COLO829 (cell line): ENCODE results near the gene DPF3.

Experiments
- DNase-seq: peaks from one replicate; pipeline ENCODE4 v3.0.0; 2012; ENCODE audit warnings: low spot score

The DPF3 gene

GRCh38 chr14:72742838-72743195 is 151.1 kb downstream of the DPF3 start:
- no peak for DNase-seq

GRCh38 chr14:72742118-72742837 is 151.6 kb downstream of the DPF3 start:
- DNase-seq, result no peak

GRCh38 chr14:72741826-72742117 is 152.1 kb downstream of the DPF3 start:
- no peak for DNase-seq

DNA sequence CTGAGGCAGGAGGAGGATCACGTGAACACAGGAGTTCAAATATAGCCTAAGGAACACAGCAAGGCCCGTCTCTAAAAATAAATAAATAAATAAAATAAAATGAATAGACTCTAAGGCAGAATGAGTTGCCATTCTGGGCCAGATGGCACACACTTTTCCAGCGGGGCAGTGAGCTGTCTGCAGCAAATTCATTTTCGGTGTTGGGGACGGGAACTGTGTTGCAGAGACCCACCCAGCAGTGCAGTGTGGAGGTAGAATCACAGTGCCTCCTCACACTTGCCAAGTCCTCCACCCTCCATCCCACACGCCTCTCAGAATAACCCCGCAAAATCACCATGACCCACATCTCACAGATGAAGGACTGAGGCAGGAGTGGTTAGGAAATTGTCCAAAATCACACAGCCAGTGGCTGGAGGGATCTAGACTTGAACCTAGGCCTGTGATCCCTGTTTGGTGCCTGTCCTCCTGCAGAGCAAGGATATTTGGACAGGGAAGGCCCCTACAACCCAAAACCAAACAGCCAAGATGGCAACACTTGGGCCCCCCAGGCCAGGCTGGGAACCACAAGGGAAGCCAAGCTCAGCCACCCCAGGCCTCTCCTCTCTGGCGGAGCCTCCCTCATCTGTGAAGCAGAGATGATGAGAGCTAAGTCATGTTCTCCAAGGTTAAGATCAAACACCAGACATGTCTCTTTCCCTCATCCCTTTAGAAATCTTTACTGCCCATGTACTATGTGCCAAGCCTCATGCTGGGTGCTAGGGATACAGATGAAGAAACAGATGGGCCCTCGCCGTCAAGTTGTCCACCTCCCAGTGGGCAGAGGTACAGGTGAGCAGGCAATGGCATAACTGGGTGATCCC is 152.7 kb downstream of the DPF3 start:
- DNase-seq, result no peak

- no peak for DNase-seq
Measured at GRCh38 chr14:72740504-72740961, 153.4 kb downstream of the DPF3 start.

DNA sequence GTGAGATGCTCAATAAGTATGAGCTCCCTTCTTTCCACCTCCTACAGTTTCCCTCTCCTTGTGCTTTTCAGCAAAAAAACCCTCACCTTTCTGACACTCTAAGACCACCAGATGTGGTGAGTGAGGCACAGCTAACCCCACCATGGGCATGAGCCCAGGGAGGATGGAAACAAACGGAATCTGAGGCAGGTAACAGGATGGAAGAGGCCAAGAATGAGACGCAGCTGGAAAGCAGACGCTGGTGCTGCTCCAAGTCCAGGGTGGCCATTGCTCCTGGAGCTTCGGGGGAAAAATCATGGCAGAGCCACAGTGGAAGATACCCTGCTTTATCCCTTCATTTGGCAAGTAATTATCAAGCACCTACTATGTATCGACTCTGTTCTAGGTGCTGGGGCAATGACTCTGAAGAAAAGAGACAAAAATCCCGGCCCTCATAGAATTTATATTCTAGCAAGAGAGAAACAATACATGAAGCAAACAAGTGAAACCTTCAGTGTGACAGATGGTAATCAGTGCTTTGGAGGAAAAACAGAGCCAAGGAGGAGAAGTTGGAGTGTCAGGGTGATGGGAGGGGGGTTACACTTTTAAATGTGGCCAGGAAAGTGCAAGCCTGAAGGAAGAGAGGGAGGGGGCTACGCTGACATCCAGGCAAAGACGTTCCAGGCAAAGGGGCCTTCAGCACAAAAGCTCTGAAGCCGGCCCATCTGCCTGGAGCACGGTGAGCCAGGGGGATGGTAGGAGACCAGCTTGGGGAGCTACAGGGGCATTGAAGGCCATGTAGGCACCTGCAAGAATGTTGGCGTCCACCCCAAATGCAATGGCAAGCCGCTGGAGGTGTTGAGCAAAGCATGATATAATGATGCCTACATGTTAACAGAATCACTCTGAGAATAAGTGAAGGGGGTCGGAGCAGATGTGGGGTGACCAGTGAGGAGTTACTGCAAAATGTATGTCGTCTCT is 154.2 kb downstream of the DPF3 start:
- DNase-seq, result no peak

GRCh38 chr14:72738161-72738611 is 155.7 kb downstream of the DPF3 start:
- no peak for DNase-seq

- no peak for DNase-seq
Measured at GRCh38 chr14:72737560-72737943, 156.3 kb downstream of the DPF3 start.

DNA sequence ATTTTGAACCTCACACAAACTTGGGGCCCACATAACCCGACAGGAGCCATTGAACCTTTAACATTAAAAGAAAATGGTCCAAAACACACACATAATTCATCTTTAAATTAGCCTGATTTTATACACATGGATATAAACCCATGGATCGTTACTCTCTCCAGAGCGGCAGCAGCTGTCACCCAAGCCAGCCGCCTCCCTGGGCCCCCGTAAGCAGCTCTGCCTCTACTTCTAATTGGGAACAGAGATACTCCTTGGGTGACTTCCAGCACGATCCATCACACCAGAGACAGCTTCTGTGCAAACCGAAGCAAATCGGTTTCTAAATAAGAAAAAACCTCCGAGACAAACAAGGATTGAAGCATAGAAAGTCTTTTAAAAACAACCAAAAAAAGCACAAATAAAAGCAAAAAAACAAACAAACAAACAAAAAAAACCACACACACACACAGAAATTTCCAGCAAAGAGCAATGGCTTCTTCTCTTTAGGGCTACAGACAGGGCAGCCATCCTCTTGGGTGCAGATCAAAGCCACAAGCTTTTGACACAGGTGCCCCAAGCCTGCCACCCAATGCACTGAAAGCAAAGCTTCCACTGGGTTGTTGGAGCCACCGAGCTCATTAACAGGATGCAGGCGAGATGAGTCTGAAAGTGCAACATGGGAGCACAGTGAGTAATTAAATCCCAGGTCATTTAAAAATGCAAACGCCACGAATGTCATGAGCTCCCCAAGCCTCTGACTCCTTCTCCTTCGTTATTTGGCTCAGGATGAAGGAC is 156.9 kb downstream of the DPF3 start:
- DNase-seq, result no peak

- no peak for DNase-seq
Measured at GRCh38 chr14:72736308-72736707, 157.6 kb downstream of the DPF3 start.

DNA sequence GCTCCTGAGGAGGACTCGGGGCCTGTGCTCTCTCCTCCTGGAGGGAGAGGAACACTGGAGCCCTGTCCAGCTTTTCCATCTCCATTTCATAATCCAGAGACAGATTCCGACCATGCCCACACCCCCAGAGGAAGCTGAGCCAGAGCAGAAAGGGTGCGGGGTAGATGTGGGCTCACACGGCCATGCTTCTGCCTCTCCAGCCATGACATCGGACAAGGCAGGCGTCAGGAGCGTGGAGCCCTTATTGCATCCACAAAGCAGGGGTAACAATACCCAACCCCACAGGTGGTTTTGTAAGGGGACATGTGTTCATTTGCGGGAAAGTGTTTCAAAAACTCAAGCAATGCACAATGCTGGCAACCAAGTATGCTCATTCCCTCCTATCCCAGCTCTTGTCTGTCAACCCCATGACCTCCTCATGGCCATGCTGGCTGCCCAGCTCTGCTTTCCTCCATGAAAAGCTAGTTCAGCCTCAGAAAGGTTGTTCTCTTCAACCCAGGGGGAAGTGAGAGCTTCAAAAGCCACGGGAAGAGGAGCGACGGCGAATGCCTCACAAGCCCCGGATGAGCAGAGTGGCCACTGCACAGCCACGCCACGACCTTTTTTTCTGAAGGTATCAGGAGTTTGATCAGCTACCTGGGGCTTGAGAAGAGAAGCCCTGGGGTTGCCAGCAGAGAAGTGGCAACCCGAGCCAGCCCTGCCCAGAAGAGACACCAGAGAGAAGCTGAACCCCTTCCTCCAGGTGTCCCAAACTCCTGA is 161.7 kb downstream of the DPF3 start:
- DNase-seq, result no peak

DNA sequence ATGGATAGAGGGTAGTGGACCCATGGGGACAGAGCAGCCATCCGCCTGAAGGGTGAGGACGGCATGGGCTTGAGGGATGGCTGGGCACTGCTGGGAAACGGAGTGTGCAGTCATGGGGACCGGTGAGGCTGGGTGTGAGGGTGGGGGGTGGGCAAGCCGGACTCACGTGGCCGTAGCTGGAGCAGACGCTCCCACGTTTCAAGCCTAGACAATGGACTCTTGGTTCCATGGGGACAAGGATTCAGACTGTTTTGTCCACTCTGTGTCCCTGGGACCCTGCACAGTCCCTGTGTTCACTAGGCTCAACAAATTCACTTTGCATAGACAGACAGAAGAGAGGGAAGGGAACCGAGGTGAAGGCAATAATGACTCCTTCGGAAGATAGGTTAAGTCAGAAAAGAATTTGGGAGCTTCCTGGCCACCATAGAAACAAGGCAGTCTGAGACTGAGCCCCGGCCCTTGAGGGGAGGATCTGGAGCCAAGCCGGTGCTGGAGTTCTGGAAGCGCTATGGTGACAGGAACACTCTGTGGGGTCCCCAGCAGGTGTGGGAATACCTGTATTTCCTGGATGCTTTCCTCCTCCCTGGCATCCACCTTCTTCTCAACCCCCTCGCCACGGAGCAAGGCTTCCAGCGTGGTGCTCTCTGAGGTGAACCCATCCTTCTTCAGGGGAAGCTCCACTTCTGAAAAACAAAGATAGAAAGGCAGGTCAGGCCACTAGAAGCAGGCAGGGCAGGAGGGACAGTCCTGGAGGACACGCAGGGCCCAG is 162.5 kb downstream of the DPF3 start:
- DNase-seq, result no peak

GRCh38 chr14:72730468-72730867 is 163.4 kb downstream of the DPF3 start:
- DNase-seq, result no peak

DNA sequence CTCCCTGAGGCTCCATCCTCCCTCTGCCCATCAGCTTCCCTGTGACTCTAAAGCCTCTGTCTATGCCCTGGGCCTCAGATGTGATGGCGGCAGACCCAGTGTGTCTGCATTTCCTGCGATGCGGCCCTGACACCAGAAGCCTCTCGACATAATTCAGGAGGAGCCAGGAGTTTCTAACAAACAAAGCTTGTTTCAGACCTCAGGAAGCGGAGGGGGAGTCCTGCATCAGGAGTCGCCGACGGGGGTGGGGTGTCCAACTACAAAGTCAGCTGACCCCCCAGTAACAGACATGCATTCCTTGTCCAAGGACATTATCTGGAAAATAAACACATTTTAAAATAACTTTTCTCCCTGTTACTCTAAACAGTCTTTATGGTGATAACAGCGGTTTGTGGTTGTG is 167.5 kb downstream of the DPF3 start:
- peak; percentile 20 for DNase-seq

DNA sequence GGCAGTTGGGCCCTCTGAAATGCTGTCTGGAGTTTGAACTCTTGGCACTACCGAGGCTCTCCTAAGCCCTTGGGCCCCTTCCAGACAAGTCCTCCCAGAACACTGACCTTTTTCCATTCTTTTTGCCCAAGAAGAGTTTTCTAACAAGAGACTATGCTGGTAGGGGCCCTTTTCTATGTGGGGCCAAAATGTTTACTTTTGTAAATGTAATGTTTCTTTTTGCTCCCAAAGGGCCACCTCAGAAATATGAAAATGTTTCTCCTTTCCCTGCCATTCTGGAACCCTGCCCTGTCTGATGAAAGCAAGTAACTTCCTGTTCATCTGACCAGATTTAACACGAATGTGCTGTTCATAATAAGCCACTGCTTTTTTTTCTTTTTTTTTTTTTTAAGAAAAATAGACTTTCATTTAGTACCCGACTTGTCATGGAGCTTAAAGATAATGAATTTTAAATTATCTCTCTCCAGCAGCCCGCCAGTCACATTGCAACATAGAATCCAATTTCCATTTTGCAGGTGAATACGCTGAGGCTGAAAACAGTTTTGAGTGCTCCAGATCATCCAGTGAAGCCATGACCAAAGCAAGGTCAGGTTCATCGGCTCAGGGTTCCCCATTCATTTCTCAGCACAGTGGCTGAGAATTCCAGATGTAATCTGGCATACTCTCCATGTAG is 169.9 kb downstream of the DPF3 start:
- no peak for DNase-seq

GRCh38 chr14:72722201-72722785 is 171.6 kb downstream of the DPF3 start:
- no peak for DNase-seq

DNA sequence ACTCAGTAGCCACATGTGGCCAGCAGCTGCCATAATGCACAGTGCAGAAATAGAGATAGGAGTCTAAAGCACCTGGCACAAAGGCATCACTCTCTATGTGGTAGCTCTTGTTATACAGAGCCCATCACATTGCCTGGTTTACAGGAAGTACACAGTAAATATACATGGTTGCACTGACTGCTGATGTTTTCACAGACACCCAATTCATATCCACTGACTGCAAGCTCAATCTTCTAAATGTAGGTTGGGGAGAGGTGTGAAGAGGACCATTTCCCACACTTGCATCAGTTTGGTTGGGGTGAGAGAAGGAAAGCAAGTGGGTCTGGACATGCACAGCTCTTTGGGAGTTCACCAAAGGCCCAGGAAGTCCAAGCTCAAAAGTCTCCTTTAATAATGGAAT is 172.8 kb downstream of the DPF3 start:
- no peak for DNase-seq

DNA sequence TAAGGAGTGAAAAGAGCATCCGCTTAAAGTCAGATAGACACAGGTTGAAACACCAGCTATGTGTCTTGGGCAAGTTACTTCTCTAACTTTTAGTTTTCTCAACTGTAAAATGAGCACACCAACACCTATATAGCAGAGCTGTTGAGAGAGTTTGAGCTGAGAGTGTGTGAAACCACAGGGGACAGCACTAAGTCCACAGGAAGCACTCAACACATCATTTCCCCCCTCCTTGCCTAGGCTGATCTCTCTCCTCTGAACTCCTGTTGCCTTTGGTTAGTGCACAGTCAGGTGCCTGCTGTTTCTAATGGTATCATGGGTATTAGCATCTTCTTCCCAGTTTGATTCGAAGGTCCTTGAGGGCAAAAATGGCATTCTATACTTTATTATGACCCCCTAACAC is 176.7 kb downstream of the DPF3 start:
- DNase-seq, result no peak

DNA sequence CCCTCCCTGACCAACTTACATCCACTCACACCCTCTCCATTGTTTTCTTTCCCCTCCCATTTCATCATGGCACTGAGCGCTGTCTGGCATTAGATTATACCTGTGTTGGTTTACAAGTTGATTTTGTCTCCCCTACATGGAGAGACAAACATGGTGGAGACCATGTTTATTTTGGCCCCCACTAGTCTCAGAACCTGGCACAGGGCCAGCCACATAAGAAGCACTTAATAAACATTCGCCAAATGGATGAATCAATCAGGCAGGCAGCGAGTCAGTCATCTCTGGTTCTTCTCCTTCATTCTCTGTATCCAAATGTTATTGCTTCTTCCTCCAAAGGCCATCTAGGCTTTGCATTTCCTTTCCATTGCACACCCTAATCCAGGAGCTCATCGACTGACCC is 177.4 kb downstream of the DPF3 start:
- DNase-seq, result no peak
